SKM-1 (cell line): ENCODE results near the gene TRIM47.
A peak's percentile ranks its signal among the peaks of the same experiment; 100 is the strongest.

Experiments used
- DNase-seq: peaks from one replicate; lab custom pipeline; 2025; ENCODE audit not compliant: unreplicated experiment; lab: John Stamatoyannopoulos, UW

Gene TRIM47

GRCh38 chr17:75878174-75878998 is at the start of gene TRIM47:
Gene TRIM47, minus strand, starts transcription at chr17:75878581. Its CDS starts 33 bp downstream, at chr17:75878548.
- DNase-seq, result no peak

- DNase-seq, result peak; percentile 28
Measured at GRCh38 chr17:75927286-75927922, 49.0 kb upstream of the TRIM47 start.

GRCh38 chr17:75926456-75926855 is 48.1 kb upstream of the TRIM47 start:
- no peak for DNase-seq

- no peak for DNase-seq
Measured at GRCh38 chr17:75925912-75926311, 47.5 kb upstream of the TRIM47 start.

GRCh38 chr17:75925103-75925502 is 46.7 kb upstream of the TRIM47 start:
- DNase-seq, result no peak

- DNase-seq, result no peak
Measured at GRCh38 chr17:75922963-75923874, 44.8 kb upstream of the TRIM47 start.

GRCh38 chr17:75922173-75922961 is 44.0 kb upstream of the TRIM47 start:
- DNase-seq, result no peak

- no peak for DNase-seq
Measured at GRCh38 chr17:75921596-75921995, 43.2 kb upstream of the TRIM47 start.

- DNase-seq, result no peak
Measured at GRCh38 chr17:75920045-75920560, 41.7 kb upstream of the TRIM47 start.

- DNase-seq, result no peak
Measured at GRCh38 chr17:75919611-75920010, 41.2 kb upstream of the TRIM47 start.

GRCh38 chr17:75917917-75918445 is 39.6 kb upstream of the TRIM47 start:
- no peak for DNase-seq

GRCh38 chr17:75917141-75917916 is 38.9 kb upstream of the TRIM47 start:
- DNase-seq, result no peak

GRCh38 chr17:75915268-75915667 is 36.9 kb upstream of the TRIM47 start:
- DNase-seq, result no peak

- DNase-seq, result no peak
Measured at GRCh38 chr17:75914643-75915267, 36.4 kb upstream of the TRIM47 start.

- DNase-seq, result no peak
Measured at GRCh38 chr17:75913537-75914210, 35.3 kb upstream of the TRIM47 start.

GRCh38 chr17:75910699-75911098 is 32.3 kb upstream of the TRIM47 start:
- no peak for DNase-seq

GRCh38 chr17:75909812-75910274 is 31.5 kb upstream of the TRIM47 start:
- no peak for DNase-seq
